Mucosa of descending colon (tissue), 3 donors: ENCODE measurements around the gene NT5C1A. TPM values are rescaled to one million over a fixed set of nuclear protein-coding genes. Genes with fewer than 3 reads are reported as not detected.

Experiments
- ATAC-seq: fragments of 200-7000 bp; cut with Tn5 transposase; one replicate; pipeline ENCODE4 v1.9.1; 2020; ENCODE audit warnings: mild to moderate bottlenecking, moderate library complexity
- DNase-seq, 3 donors: peaks; one replicate each; pipeline ENCODE4 v3.0.0-alpha.2; 2020
- H3K36me3 ChIP-seq: fragments of 200-600 bp; one replicate; pipeline ENCODE4 v1.8.0; 2021; ENCODE audit warnings: low read depth, mild to moderate bottlenecking
- H3K4me1 ChIP-seq: fragments of 200-600 bp; one replicate; pipeline ENCODE4 v1.8.0; 2021; ENCODE audit warnings: low read depth, mild to moderate bottlenecking
- H3K4me3 ChIP-seq: fragments of 200-600 bp; one replicate; pipeline ENCODE4 v1.8.0; 2021; ENCODE audit warnings: mild to moderate bottlenecking
- H3K9me3 ChIP-seq: fragments of 200-600 bp; one replicate; pipeline ENCODE4 v1.8.0; 2021; ENCODE audit warnings: mild to moderate bottlenecking
- intact Hi-C, 2 donors: fragments of 100-400 bp; cut with DNase I in 1 of 2; cut with micrococcal nuclease in 1 of 2; formaldehyde crosslinking; loops; one replicate each; pipeline versions ENCODE4 v1.11.0 to v1.11.1; 2022; cut with DNase I, micrococcal nuclease
- total RNA-seq, 3 donors: library from RNA; stranded (reverse); fragmentation: NEBNext Ultra II Directional in 2 of 3; extraction: Animal tissue kit (Norgen Biotek cat#: 25700) in 2 of 3; gene quantifications; one replicate each; pipeline versions ENCODE4 v1.2.1 to v1.2.4, GENCODE V29; 2021 to 2023
- TF ChIP-seq, protein P1 (sequence below): fragments of 200-600 bp; IDR thresholded peaks from one replicate; pipeline ENCODE4 v1.8.0; 2022; ENCODE audit warnings: antibody characterized with exemption, mild to moderate bottlenecking
- donor health status: DM: no; HTN: no; CAD: no; lungs with moderate emphysema.
- donor health status: DM: no; HTN: no; CAD: no.
- donor health status: DM: no; HTN: yes; CAD: no.

Gene NT5C1A
- total RNA-seq, 3 donors from 2014 or later, result 0.27 TPM; not detected in 2

DNA sequence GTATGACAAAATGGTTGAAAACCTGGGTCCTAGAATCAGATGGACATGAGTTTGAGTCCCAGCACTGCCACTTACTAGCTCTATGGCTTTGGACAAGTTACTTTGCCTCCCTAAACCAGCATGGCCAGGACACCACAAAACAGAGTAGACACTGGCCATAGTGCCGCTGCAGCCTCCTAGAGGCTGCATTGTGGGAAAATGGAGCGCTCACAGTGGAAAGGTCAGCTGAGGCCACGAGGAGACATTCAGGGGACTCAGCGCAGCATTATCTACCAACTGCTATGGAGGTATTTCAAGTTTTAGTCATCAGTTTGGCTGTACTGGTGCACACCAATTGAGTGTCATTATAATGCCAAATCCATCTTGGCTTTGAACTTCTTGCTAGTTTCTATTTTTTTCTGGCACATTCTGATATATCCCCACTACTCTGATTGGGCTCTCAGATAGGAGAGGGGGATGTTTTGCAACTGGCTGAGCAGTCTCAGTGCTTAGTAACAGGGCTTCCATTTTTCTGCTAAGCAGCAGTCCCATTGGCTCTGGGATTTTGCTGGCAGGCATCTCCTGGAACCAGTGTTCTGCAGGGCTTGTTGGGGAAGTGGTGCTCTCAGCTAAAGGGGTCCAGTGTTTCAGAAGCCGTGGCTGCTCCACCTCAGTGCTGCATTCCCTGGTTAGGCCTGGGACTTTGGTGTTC, 16.2 kb downstream of the NT5C1A start:
- intact Hi-C loops, result loop anchor here in 1 of 2 donors (10.0 kb wide), 1 partner anchor 51 kb away; no protein-coding TSS in a partner anchor
- DNase-seq (no peak), ATAC-seq (no peak)
- Histone ChIP-seq H3K9me3 (no peaks in the 10 kb centered on the region), H3K4me3 (no peak overlapping the region), H3K36me3 (no peaks in the 10 kb centered on the region), H3K4me1 (no peaks in the 10 kb centered on the region)
- TF ChIP-seq, protein P1, sequence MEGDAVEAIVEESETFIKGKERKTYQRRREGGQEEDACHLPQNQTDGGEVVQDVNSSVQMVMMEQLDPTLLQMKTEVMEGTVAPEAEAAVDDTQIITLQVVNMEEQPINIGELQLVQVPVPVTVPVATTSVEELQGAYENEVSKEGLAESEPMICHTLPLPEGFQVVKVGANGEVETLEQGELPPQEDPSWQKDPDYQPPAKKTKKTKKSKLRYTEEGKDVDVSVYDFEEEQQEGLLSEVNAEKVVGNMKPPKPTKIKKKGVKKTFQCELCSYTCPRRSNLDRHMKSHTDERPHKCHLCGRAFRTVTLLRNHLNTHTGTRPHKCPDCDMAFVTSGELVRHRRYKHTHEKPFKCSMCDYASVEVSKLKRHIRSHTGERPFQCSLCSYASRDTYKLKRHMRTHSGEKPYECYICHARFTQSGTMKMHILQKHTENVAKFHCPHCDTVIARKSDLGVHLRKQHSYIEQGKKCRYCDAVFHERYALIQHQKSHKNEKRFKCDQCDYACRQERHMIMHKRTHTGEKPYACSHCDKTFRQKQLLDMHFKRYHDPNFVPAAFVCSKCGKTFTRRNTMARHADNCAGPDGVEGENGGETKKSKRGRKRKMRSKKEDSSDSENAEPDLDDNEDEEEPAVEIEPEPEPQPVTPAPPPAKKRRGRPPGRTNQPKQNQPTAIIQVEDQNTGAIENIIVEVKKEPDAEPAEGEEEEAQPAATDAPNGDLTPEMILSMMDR, result no peak

DNA sequence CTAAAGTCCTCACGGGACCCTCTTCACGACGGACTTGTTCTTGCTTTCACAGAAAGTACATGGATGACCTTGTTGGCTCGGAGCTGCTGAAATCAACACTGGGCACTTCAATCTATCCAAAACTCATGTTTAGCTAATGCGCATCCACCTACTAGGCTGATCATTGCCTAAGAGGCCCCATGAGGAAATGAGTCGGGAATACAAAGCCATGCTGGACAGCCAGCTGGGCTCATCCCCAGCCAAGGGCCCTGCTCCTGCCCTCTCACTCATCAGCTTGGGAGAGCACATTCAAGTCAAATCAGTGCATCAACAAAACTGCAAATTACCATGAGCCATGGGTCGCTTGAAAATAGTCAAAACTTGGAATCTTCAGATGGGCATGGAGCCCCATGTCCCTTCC, 17.6 kb downstream of the NT5C1A start:
- TF ChIP-seq, protein P1, result no peak
- no peak overlapping the region for H3K4me3 ChIP-seq
- ATAC-seq, result no peak
- intact Hi-C loops, result loop anchor here (5.0 to 10.0 kb wide), 2 partner anchors 47 to 49 kb away; no protein-coding TSS in a partner anchor
- no peak for DNase-seq
- no peaks in the 10 kb centered on the region for H3K4me1 ChIP-seq
- no peaks in the 10 kb centered on the region for H3K9me3 ChIP-seq
- no peaks in the 10 kb centered on the region for H3K36me3 ChIP-seq

DNA sequence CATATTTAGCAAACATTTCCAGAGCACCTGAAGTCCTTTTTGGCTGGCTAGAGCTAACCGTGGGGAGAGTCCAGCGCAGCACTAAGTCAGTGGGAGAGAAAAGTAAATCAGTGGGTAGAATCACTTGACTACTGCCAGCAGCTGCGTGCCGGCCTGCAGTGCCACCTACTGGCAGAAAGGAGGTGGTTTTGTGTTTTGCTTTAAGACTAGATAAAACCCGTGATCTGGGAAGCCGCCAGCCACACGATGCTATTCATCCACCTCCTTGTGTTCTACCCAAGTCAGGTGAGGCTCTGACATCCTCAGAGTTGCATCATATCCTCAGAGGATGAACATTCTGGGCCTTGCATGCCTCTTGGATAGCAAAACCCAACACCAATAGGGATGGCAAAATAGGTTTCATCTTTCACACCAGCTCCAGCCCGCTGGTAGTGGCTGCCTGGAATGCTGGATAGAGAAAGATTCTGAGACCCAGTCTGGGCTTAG, 18.3 kb downstream of the NT5C1A start:
- DNase-seq (peak in 2 of 3 donors; percentile 73 to 86), ATAC-seq (peak; percentile 87)
- intact Hi-C loops, result loop anchor here (5.0 to 10.0 kb wide), 2 partner anchors 46 to 49 kb away; no protein-coding TSS in a partner anchor
- H3K4me3 ChIP-seq, result no peak overlapping the region
- no peaks in the 10 kb centered on the region for H3K4me1 ChIP-seq
- no peaks in the 10 kb centered on the region for H3K36me3 ChIP-seq
- H3K9me3 ChIP-seq, result no peaks in the 10 kb centered on the region
- TF ChIP-seq, protein P1, result peak; percentile 72

DNA sequence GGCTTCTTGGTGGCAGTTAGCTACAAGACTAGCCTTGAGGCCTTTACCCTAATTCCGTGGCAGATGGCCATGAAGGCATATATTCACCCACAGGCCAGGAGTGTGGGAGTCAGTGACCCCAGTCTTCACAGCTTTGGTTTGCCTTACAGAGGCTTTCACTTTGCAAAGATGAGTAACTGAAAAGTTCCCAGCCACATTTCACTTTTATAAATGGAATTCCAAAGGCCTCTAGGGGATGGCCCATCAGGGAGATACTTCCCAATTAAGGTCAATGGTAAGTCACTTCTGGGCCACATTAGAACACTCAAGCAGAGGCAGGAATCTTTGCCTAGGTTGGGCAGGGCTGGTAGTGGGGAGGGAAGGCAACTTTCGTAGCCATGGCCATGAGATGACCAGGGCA, 19.4 kb downstream of the NT5C1A start:
- H3K4me1 ChIP-seq, result no peaks in the 10 kb centered on the region
- H3K4me3 ChIP-seq, result no peak overlapping the region
- ATAC-seq (no peak), DNase-seq (no peak)
- H3K36me3 ChIP-seq, result no peaks in the 10 kb centered on the region
- TF ChIP-seq, protein P1, result no peak
- intact Hi-C loops, result loop anchor here (5.0 to 10.0 kb wide), 2 partner anchors 45 to 48 kb away; no protein-coding TSS in a partner anchor
- no peaks in the 10 kb centered on the region for H3K9me3 ChIP-seq

DNA sequence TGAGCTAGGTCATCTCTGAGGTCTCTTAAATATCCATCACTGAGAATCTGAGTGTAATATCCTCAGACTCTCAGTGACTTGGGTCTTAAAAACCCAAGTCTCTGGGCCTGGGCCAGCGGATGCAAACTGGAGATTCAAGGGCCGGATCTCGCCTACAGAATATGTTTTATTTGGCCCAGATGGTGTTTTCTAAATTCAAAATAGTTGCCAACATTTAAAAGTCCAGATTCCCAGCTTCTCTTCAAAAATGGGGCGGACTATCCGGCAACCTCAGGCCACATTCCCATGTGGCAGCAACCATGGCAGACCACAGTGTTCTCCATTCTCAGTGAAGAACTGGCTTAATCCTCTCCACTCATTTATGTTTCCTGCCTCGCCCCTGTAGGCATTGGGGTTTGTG, 19.8 kb downstream of the NT5C1A start:
- DNase-seq (no peak), ATAC-seq (no peak)
- Histone ChIP-seq H3K9me3 (no peaks in the 10 kb centered on the region), H3K4me1 (no peaks in the 10 kb centered on the region), H3K36me3 (no peaks in the 10 kb centered on the region), H3K4me3 (no peak overlapping the region)
- intact Hi-C loops, result loop anchor here (5.0 to 10.0 kb wide), 2 partner anchors 45 to 47 kb away; no protein-coding TSS in a partner anchor
- TF ChIP-seq, protein P1, result no peak
